Measurements from ENCODE around the gene VAV3. TPM values are rescaled to one million over a fixed set of nuclear protein-coding genes. Genes with fewer than 3 reads are reported as not detected.
"Not testable (repeated sequence)": the region's sequence is repeated elsewhere in the genome, so short reads cannot be mapped to it uniquely, and the experiment has no call there.

Gene VAV3
- total RNA-seq, 1 donor from 2014 or later = 2.9 TPM

- H3K4me3 Mint-ChIP-seq = no peak overlapping the region
- no peak overlapping the region for H3K27ac Mint-ChIP-seq (ENCODE audit: unreplicated experiment)
- no peaks in the 10 kb centered on the region for H3K27me3 Mint-ChIP-seq (ENCODE audit: low read depth)
- H3K36me3 Mint-ChIP-seq (ENCODE audit: low read depth) = no peaks in the 10 kb centered on the region
- TF ChIP-seq CTCF (conservative IDR thresholded peaks at IDR 0.05) = no peak
- DNase-seq (ENCODE audit: low read depth, low spot score) = no peak
- no peaks in the 10 kb centered on the region for H3K4me1 Mint-ChIP-seq
- peaks cover 2% of the 10 kb centered on the region for H3K9me3 Mint-ChIP-seq
Measured at GRCh38 chr1:107741242-107741641, 223.7 kb downstream of the VAV3 start.

- no peaks in the 10 kb centered on the region for H3K27me3 Mint-ChIP-seq (ENCODE audit: low read depth)
- TF ChIP-seq CTCF (conservative IDR thresholded peaks at IDR 0.05) = no peak
- H3K4me3 Mint-ChIP-seq = no peak overlapping the region
- H3K9me3 Mint-ChIP-seq = peaks cover 2% of the 10 kb centered on the region
- H3K36me3 Mint-ChIP-seq (ENCODE audit: low read depth) = no peaks in the 10 kb centered on the region
- no peaks in the 10 kb centered on the region for H3K4me1 Mint-ChIP-seq
- no peak overlapping the region for H3K27ac Mint-ChIP-seq (ENCODE audit: unreplicated experiment)
- DNase-seq (ENCODE audit: low read depth, low spot score) = no peak
Measured at GRCh38 chr1:107740579-107740978, 224.4 kb downstream of the VAV3 start.

- H3K4me3 Mint-ChIP-seq = no peak overlapping the region
- DNase-seq (ENCODE audit: low read depth, low spot score) = no peak
- no peaks in the 10 kb centered on the region for H3K4me1 Mint-ChIP-seq
- no peak overlapping the region for H3K27ac Mint-ChIP-seq (ENCODE audit: unreplicated experiment)
- peak; percentile 32 for TF ChIP-seq CTCF (conservative IDR thresholded peaks at IDR 0.05)
- H3K9me3 Mint-ChIP-seq = peaks cover 5% of the 10 kb centered on the region
- H3K36me3 Mint-ChIP-seq (ENCODE audit: low read depth) = peaks cover 4% of the 10 kb centered on the region
- no peaks in the 10 kb centered on the region for H3K27me3 Mint-ChIP-seq (ENCODE audit: low read depth)
Measured at GRCh38 chr1:107739651-107740050, 225.3 kb downstream of the VAV3 start.

GRCh38 chr1:107739201-107739600 is 225.8 kb downstream of the VAV3 start:
- H3K27me3 Mint-ChIP-seq (ENCODE audit: low read depth) = no peaks in the 10 kb centered on the region
- H3K4me3 Mint-ChIP-seq = no peak overlapping the region
- TF ChIP-seq CTCF (conservative IDR thresholded peaks at IDR 0.05) = no peak
- H3K36me3 Mint-ChIP-seq (ENCODE audit: low read depth) = peaks cover 7% of the 10 kb centered on the region
- no peaks in the 10 kb centered on the region for H3K4me1 Mint-ChIP-seq
- H3K9me3 Mint-ChIP-seq = peaks cover 8% of the 10 kb centered on the region
- no peak for DNase-seq (ENCODE audit: low read depth, low spot score)
- no peak overlapping the region for H3K27ac Mint-ChIP-seq (ENCODE audit: unreplicated experiment)

GRCh38 chr1:107733401-107733800 is 231.6 kb downstream of the VAV3 start:
- not testable (repeated sequence) for DNase-seq (ENCODE audit: low read depth, low spot score); H3K4me1 Mint-ChIP-seq; H3K27me3 Mint-ChIP-seq (ENCODE audit: low read depth); H3K4me3 Mint-ChIP-seq; H3K27ac Mint-ChIP-seq (ENCODE audit: unreplicated experiment)
- peaks cover 15% of the 10 kb centered on the region for H3K36me3 Mint-ChIP-seq (ENCODE audit: low read depth)
- H3K9me3 Mint-ChIP-seq = peaks cover 12% of the 10 kb centered on the region

- no peak overlapping the region for H3K27ac Mint-ChIP-seq (ENCODE audit: unreplicated experiment)
- H3K4me1 Mint-ChIP-seq = no peaks in the 10 kb centered on the region
- H3K36me3 Mint-ChIP-seq (ENCODE audit: low read depth) = no peaks in the 10 kb centered on the region
- no peak for TF ChIP-seq CTCF (conservative IDR thresholded peaks at IDR 0.05)
- no peaks in the 10 kb centered on the region for H3K9me3 Mint-ChIP-seq
- H3K27me3 Mint-ChIP-seq (ENCODE audit: low read depth) = no peaks in the 10 kb centered on the region
- H3K4me3 Mint-ChIP-seq = no peak overlapping the region
- no peak for DNase-seq (ENCODE audit: low read depth, low spot score)
Measured at GRCh38 chr1:107727866-107728265, 237.1 kb downstream of the VAV3 start.
